Fibroblast of skin of back (primary cell): ENCODE data around the gene PTCRA.

Experiments
- DNase-seq: peaks from one replicate; pipeline ENCODE4 v3.0.0-alpha.2; 2013

The PTCRA gene

GRCh38 chr6:42974919-42975505 lies 59.2 kb downstream of the PTCRA start:
- DNase-seq = no peak
